ENCODE results near the gene APLP1. TPM values are rescaled to one million over a fixed set of nuclear protein-coding genes. Genes with fewer than 3 reads are reported as not detected.

APLP1 gene
- total RNA-seq: 1 to 10 TPM; 2.6 to 3.7 TPM

GRCh38 chr19:35868172-35868822, at the start of gene APLP1:
Gene APLP1 (plus strand): TSS chr19:35868574. CDS start chr19:35868637, 63 bp downstream.
- H3K4me1 ChIP-seq: peaks cover 7% of the 10 kb centered on the region
- H3K27ac ChIP-seq: no peak within 1 kb of the TSS
- peak within 1 kb of the TSS; percentile 39 for H3K4me3 ChIP-seq
- H3K36me3 ChIP-seq: no peaks in the 10 kb centered on the region
- intact Hi-C loops (cut with DNase I): no loop called here
- no peaks in the 10 kb centered on the region for H3K9me3 ChIP-seq
- H3K27me3 ChIP-seq: peaks cover 11% of the 10 kb centered on the region
- no peak for TF ChIP-seq CTCF (IDR thresholded peaks at IDR 0.05)
- peak; percentile 66 for DNase-seq
- no peak within 1 kb of the TSS for H3K9ac ChIP-seq (ENCODE audit: low read depth in 2 of 2, low read length in 2 of 2)

DNA sequence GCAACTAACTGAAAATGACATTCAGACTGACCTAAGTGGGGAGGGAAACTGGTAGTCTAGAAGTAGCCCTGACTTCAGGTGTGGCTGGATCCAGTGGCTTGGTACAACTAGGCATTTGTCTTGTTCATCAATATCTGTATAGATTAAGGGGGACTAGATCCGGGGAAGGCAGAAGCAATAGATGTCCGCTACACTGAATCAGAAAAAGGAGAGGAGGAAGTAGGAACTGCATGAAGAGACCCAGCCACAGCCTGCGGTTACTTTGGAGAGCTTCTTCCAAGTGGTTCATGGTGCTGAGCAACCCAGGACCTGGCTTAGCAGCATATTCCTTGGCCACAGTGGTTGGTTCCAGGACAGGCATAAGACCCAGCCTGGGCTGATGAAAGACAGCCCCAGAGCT, 45.8 kb upstream of the APLP1 start:
- no peaks in the 10 kb centered on the region for H3K9me3 ChIP-seq
- DNase-seq: no peak
- intact Hi-C loops (cut with DNase I): no loop called here
- TF ChIP-seq CTCF (IDR thresholded peaks at IDR 0.05): no peak
- H3K4me1 ChIP-seq: no peaks in the 10 kb centered on the region
- no peak overlapping the region for H3K27ac ChIP-seq
- no peaks in the 10 kb centered on the region for H3K36me3 ChIP-seq
- no peak overlapping the region for H3K4me3 ChIP-seq
- H3K27me3 ChIP-seq: no peaks in the 10 kb centered on the region
- H3K9ac ChIP-seq (ENCODE audit: low read depth in 2 of 2, low read length in 2 of 2): no peak overlapping the region

GRCh38 chr19:35824150-35824549, 44.2 kb upstream of the APLP1 start:
- H3K27me3 ChIP-seq: no peaks in the 10 kb centered on the region
- no peaks in the 10 kb centered on the region for H3K9me3 ChIP-seq
- no peak overlapping the region for H3K27ac ChIP-seq
- DNase-seq: no peak
- intact Hi-C loops (cut with DNase I): no loop called here
- H3K4me3 ChIP-seq: no peak overlapping the region
- TF ChIP-seq CTCF (IDR thresholded peaks at IDR 0.05): no peak
- no peak overlapping the region for H3K9ac ChIP-seq (ENCODE audit: low read depth in 2 of 2, low read length in 2 of 2)
- H3K4me1 ChIP-seq: no peaks in the 10 kb centered on the region
- no peaks in the 10 kb centered on the region for H3K36me3 ChIP-seq

- no peak for TF ChIP-seq CTCF (IDR thresholded peaks at IDR 0.05)
- Histone ChIP-seq H3K36me3 (no peaks in the 10 kb centered on the region), H3K4me1 (no peaks in the 10 kb centered on the region), H3K9me3 (no peaks in the 10 kb centered on the region), H3K27me3 (no peaks in the 10 kb centered on the region), H3K4me3 (no peak overlapping the region), H3K27ac (no peak overlapping the region), H3K9ac (ENCODE audit: low read depth in 2 of 2, low read length in 2 of 2) (no peak overlapping the region)
- intact Hi-C loops (cut with DNase I): no loop called here
- DNase-seq: peak; percentile 53
Observed at GRCh38 chr19:35828692-35829301, 39.6 kb upstream of the APLP1 start.

GRCh38 chr19:35830986-35831385, 37.4 kb upstream of the APLP1 start:
- Histone ChIP-seq H3K4me1 (no peaks in the 10 kb centered on the region), H3K9ac (ENCODE audit: low read depth in 2 of 2, low read length in 2 of 2) (no peak overlapping the region), H3K4me3 (no peak overlapping the region), H3K27ac (no peak overlapping the region), H3K36me3 (no peaks in the 10 kb centered on the region), H3K9me3 (no peaks in the 10 kb centered on the region), H3K27me3 (no peaks in the 10 kb centered on the region)
- TF ChIP-seq CTCF (IDR thresholded peaks at IDR 0.05): no peak
- intact Hi-C loops (cut with DNase I): no loop called here
- DNase-seq: no peak

Measured in colonic mucosa (tissue), 4 donors.